ENCODE data around the gene USP25. TPM values are rescaled to one million over a fixed set of nuclear protein-coding genes. Genes with fewer than 3 reads are reported as not detected.

Gene USP25
- total RNA-seq, 1 donor from 2014 or later, result 49.9 TPM

DNA sequence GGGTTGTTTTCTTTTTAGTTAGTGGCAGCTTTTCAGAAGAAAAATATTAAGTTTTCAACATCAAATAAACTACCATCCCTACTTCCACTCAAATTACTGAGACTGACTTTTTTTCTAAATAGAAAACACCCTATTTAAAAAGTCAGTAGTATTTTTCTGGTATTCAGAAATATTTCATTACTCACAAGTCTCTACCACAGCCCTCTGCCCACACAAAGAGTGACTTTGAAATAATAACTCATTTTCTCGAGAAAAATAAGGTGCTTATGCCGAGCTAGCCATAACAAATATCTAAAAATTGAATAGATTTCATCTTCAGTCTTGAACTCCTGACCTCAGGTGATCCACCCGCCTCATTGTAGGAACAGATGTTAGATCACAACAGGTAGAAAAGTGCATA is 41.8 kb upstream of the USP25 start:
- peaks cover 6% of the 10 kb centered on the region for H3K4me1 Mint-ChIP-seq (ENCODE audit: unreplicated experiment)
- DNase-seq (ENCODE audit: extremely low spot score, unreplicated experiment), result no peak
- no peaks in the 10 kb centered on the region for H3K9me3 Mint-ChIP-seq
- H3K4me3 Mint-ChIP-seq, result no peak overlapping the region
- H3K36me3 Mint-ChIP-seq, result no peaks in the 10 kb centered on the region
- TF ChIP-seq, protein P1, sequence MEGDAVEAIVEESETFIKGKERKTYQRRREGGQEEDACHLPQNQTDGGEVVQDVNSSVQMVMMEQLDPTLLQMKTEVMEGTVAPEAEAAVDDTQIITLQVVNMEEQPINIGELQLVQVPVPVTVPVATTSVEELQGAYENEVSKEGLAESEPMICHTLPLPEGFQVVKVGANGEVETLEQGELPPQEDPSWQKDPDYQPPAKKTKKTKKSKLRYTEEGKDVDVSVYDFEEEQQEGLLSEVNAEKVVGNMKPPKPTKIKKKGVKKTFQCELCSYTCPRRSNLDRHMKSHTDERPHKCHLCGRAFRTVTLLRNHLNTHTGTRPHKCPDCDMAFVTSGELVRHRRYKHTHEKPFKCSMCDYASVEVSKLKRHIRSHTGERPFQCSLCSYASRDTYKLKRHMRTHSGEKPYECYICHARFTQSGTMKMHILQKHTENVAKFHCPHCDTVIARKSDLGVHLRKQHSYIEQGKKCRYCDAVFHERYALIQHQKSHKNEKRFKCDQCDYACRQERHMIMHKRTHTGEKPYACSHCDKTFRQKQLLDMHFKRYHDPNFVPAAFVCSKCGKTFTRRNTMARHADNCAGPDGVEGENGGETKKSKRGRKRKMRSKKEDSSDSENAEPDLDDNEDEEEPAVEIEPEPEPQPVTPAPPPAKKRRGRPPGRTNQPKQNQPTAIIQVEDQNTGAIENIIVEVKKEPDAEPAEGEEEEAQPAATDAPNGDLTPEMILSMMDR (conservative IDR thresholded peaks at IDR 0.05), result no peak
- H3K27ac Mint-ChIP-seq, result no peak overlapping the region
- H3K27me3 Mint-ChIP-seq, result no peaks in the 10 kb centered on the region

DNA sequence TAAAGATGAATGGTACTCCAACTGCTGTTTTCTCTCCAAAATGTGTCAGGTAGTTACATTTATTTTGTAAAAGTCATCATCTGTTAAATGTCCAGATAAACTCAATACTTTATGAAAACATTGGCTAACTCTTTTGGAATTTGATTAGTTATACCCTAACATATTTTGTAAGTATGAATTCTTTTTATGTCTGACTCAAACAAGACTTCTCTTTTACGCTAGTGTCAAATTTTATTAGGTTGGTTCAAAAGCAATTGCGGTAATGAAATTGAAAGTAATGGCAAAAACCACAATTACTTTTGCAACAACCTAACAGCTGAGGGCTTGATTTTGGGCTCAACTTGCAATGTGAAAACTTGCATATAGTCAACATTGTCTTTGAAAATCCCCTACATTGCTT is 41.0 kb upstream of the USP25 start:
- H3K27me3 Mint-ChIP-seq, result no peaks in the 10 kb centered on the region
- no peak overlapping the region for H3K4me3 Mint-ChIP-seq
- H3K9me3 Mint-ChIP-seq, result no peaks in the 10 kb centered on the region
- TF ChIP-seq, protein P1 (conservative IDR thresholded peaks at IDR 0.05), result no peak
- H3K4me1 Mint-ChIP-seq (ENCODE audit: unreplicated experiment), result peaks cover 6% of the 10 kb centered on the region
- H3K36me3 Mint-ChIP-seq, result no peaks in the 10 kb centered on the region
- H3K27ac Mint-ChIP-seq, result no peak overlapping the region
- DNase-seq (ENCODE audit: extremely low spot score, unreplicated experiment), result no peak

DNA sequence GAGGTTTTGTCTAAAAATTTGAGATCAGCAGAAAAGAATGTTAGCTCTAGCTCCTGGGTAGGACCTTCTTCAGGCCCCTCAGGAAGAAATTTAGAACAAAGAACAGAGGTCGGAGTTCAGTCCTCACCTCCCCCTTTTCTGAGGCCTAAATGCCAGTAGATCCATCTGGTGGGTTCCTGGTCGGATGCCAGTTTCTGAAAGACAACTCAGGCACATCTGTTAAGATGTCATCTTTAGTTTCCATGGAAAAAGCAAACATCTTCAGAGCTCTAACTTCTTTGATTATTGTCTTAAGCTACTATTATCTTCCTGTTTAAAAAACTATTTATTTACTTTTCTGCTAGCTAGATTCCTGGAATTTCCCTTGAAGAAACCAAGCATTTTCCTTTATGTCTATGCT is 37.1 kb upstream of the USP25 start:
- no peak overlapping the region for H3K27ac Mint-ChIP-seq
- H3K36me3 Mint-ChIP-seq, result no peaks in the 10 kb centered on the region
- peaks cover 6% of the 10 kb centered on the region for H3K4me1 Mint-ChIP-seq (ENCODE audit: unreplicated experiment)
- H3K4me3 Mint-ChIP-seq, result no peak overlapping the region
- DNase-seq (ENCODE audit: extremely low spot score, unreplicated experiment), result no peak
- peaks cover under 1% of the 10 kb centered on the region for H3K9me3 Mint-ChIP-seq
- TF ChIP-seq, protein P1 (conservative IDR thresholded peaks at IDR 0.05), result no peak
- H3K27me3 Mint-ChIP-seq, result no peaks in the 10 kb centered on the region

DNA sequence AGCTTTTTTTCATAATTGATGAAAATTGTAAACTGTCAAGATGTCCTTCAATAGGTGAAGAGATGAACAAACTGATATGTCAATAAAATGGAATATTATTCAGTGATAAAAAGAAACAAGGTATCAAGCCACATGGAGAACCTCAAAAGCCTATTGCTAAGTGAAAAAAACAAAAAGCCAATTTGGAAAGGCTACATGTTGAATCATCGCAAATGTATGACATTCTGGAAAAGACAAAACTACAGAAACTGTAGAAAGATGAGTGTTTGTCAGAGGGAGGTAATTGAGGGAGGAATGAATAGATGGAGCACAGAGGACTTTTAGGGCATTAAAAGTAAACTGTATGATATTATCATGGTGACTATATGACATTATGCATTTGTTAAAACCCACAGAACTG is 34.5 kb upstream of the USP25 start:
- Mint-ChIP-seq H3K27ac (no peak overlapping the region), H3K36me3 (no peaks in the 10 kb centered on the region), H3K4me3 (no peak overlapping the region), H3K4me1 (ENCODE audit: unreplicated experiment) (peaks cover 6% of the 10 kb centered on the region), H3K27me3 (no peaks in the 10 kb centered on the region), H3K9me3 (peaks cover 4% of the 10 kb centered on the region)
- TF ChIP-seq, protein P1 (conservative IDR thresholded peaks at IDR 0.05), result no peak
- no peak for DNase-seq (ENCODE audit: extremely low spot score, unreplicated experiment)

DNA sequence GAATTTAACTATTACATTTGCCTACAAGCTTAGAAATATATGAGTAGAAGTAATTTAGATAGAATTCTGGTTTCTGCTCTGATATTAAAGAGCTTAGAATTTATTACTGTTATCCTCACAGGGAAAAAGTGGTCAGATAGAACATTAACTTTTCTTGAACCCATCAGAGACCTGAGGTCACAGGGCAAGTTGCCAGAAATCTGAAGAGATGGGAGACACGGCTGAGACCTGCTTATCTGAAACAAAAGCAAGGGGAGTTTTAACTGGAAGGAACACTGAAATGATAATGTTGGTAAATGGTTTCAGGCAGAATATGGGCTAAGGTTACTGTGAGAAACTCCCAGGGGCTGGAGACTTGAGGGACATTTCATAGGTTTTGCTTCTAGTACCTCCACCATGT is 28.0 kb upstream of the USP25 start:
- Mint-ChIP-seq H3K9me3 (peaks cover 12% of the 10 kb centered on the region), H3K27ac (no peak overlapping the region), H3K27me3 (no peaks in the 10 kb centered on the region), H3K4me1 (ENCODE audit: unreplicated experiment) (no peaks in the 10 kb centered on the region), H3K36me3 (no peaks in the 10 kb centered on the region), H3K4me3 (no peak overlapping the region)
- TF ChIP-seq, protein P1 (conservative IDR thresholded peaks at IDR 0.05), result no peak
- DNase-seq (ENCODE audit: extremely low spot score, unreplicated experiment), result no peak

DNA sequence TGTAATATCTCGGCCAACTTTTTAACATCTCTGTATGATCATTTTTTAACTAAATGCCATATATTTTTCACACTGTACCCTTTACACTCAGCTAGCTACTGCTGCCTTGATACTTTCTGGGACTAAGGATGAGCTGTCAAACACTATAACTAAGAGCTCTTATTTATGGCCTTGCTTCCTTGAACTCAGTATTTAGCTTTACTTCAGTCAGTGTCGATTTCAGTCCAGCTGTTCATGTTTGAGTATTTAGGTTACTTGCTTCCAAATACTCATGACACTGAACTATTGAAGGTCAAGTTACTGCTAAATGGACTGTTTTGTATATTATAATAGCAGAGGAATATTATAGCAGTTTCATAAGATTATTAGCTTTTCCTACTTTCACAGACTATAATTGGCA is 25.9 kb upstream of the USP25 start:
- Mint-ChIP-seq H3K4me3 (no peak overlapping the region), H3K27me3 (no peaks in the 10 kb centered on the region), H3K27ac (no peak overlapping the region), H3K36me3 (no peaks in the 10 kb centered on the region), H3K9me3 (peaks cover 12% of the 10 kb centered on the region), H3K4me1 (ENCODE audit: unreplicated experiment) (no peaks in the 10 kb centered on the region)
- TF ChIP-seq, protein P1 (conservative IDR thresholded peaks at IDR 0.05), result no peak
- no peak for DNase-seq (ENCODE audit: extremely low spot score, unreplicated experiment)

All from type B pancreatic cell (in vitro differentiated cells).